Umbilical cord (tissue), 2 donors: Measurements from ENCODE around the gene AKAIN1. TPM values are rescaled to one million over a fixed set of nuclear protein-coding genes. Genes with fewer than 3 reads are reported as not detected.

Experiments used
- DNase-seq: peaks from one replicate; pipeline ENCODE4 v3.0.0-alpha.2; 2015; ENCODE audit warnings: low spot score
- total RNA-seq: library from RNA; depleted of rRNA; stranded (reverse); fragments of >200 nt; gene quantifications from one replicate; pipeline ENCODE4 v1.2.3, GENCODE V29; 2014; ENCODE audit warnings: low replicate concordance; ENCODE audit not compliant: insufficient read depth

AKAIN1 gene
- total RNA-seq, 1 donor from 2014 or later: not detected

- no peak for DNase-seq
Observed at GRCh38 chr18:5095239-5095638, 101.8 kb downstream of the AKAIN1 start.

- no peak for DNase-seq
Observed at GRCh38 chr18:5093902-5094301, 103.2 kb downstream of the AKAIN1 start.

Other genes with a start within 250 kb of the AKAIN1 start
- gene ZBTB14, start 98.5 kb upstream of the AKAIN1 start, total RNA-seq: 12.0 TPM